GM06990 (cell line): Measurements from ENCODE around the gene CLDN3.
"Not testable (repeated sequence)": the region's sequence is repeated elsewhere in the genome, so short reads cannot be mapped to it uniquely, and the experiment has no call there.

Experiments used
- DNase-seq: peaks from one replicate; pipeline ENCODE4 v3.0.0-alpha.2; 2011; ENCODE audit not compliant: insufficient read length; ENCODE audit errors: extremely low read depth
- H3K27me3 ChIP-seq: replicated peaks from 2 replicates; pipeline ENCODE4 v1.6.0; 2011; ENCODE audit warnings: low read length; ENCODE audit not compliant: control insufficient read depth, insufficient read depth
- H3K36me3 ChIP-seq: 2 replicates; pipeline ENCODE4 v1.5.1; 2011; ENCODE audit warnings: low read length; ENCODE audit not compliant: control insufficient read depth, insufficient read depth
- H3K4me3 ChIP-seq: replicated peaks from 2 replicates; pipeline ENCODE4 v1.5.1; 2011; ENCODE audit warnings: low read depth, mild to moderate bottlenecking, control low read depth, low read length
- TF ChIP-seq, protein P1 (sequence below): IDR thresholded peaks from 2 replicates; pipeline ENCODE4 v1.5.1; 2011; ENCODE audit warnings: low read length, control low read depth, mild to moderate bottlenecking, inconsistent platforms; ENCODE audit not compliant: insufficient read depth, poor library complexity, severe bottlenecking

The CLDN3 gene

DNA sequence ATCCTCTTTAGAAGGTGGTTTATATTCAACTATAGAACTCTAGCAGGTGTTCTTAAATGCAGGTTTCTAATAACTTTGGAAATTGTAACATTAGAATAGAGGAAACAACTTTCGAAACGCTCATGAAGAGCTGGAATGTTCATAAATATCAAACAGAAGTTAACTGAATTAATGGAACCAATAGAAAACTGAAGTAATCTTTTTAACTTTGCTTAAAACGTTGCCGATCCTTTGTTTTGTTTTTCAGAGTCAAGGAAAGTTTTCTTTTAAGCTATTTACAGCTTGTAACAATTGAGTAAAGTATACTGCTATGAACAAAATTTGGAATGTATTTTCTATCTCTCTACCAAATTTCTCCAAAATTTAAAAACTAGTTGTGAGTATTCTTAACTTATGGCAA is 19.0 kb upstream of the CLDN3 start:
- Histone ChIP-seq H3K36me3 (no peaks in the 10 kb centered on the region), H3K27me3 (no peaks in the 10 kb centered on the region)
- DNase-seq = no peak

DNA sequence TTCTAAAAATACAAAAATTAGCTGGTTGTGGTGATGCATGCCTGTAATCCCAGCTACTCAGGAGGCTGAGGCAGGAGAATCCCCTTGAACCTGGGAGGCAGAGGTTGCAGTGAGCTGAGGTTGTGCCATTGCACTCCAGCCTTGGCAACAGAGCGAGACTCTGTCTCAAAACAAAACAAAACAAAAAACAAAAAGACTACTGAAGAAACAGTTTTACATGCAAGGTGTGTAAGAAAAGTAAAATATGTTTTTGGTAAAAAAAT is 17.6 kb upstream of the CLDN3 start:
- DNase-seq, H3K4me3 ChIP-seq, H3K27me3 ChIP-seq, H3K36me3 ChIP-seq: not testable (repeated sequence)

More for the DNA sequence above, 19.0 kb upstream of the CLDN3 start:
- TF ChIP-seq, protein P1, sequence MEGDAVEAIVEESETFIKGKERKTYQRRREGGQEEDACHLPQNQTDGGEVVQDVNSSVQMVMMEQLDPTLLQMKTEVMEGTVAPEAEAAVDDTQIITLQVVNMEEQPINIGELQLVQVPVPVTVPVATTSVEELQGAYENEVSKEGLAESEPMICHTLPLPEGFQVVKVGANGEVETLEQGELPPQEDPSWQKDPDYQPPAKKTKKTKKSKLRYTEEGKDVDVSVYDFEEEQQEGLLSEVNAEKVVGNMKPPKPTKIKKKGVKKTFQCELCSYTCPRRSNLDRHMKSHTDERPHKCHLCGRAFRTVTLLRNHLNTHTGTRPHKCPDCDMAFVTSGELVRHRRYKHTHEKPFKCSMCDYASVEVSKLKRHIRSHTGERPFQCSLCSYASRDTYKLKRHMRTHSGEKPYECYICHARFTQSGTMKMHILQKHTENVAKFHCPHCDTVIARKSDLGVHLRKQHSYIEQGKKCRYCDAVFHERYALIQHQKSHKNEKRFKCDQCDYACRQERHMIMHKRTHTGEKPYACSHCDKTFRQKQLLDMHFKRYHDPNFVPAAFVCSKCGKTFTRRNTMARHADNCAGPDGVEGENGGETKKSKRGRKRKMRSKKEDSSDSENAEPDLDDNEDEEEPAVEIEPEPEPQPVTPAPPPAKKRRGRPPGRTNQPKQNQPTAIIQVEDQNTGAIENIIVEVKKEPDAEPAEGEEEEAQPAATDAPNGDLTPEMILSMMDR = no peak
- H3K4me3 ChIP-seq = no peak overlapping the region

DNA sequence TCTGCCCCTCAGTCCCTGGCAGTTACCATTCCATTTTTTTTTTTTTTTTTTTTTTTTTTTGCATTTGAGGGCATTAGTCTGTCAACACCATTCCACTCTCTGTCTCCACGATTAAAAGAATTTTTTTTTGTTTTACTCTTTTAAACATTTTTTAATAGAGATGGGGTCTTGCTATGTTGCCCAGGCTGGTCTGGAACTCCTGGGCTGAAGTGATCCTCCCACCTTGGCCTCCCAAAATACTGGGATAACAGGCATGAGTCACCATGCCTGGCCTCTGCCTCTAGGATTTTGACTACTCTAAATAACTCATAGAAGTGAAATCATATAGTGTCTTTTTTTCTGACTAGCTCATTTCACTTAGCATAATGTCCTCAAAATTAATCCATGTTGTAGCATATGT is 16.5 kb upstream of the CLDN3 start:
- no peak for DNase-seq
- no peaks in the 10 kb centered on the region for H3K36me3 ChIP-seq

DNA sequence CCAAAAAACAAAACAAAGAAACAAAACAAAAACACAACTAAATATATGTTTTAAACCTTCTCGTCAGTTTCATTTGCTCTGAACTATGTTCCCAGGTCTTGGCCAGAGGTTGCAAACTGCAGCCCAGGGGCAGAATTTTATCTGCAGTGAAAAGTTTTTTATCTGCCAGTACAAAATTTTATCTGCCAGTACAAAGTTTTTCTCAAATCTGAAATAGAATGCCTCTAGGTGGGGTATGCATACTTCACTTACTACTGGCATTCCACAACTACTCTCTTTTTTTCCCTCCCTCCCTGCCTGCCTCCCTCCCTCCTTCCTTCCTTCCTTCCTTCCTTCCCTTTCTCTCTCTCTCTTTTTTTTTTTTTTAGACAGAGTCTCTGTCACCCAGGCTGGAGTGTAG is 9.4 kb upstream of the CLDN3 start:
- H3K36me3 ChIP-seq = no peaks in the 10 kb centered on the region
- H3K4me3 ChIP-seq = no peak overlapping the region
- DNase-seq = no peak
- TF ChIP-seq, protein P1 = no peak
- no peaks in the 10 kb centered on the region for H3K27me3 ChIP-seq

More for the DNA sequence above, 16.5 kb upstream of the CLDN3 start:
- Histone ChIP-seq H3K4me3 (no peak overlapping the region), H3K27me3 (no peaks in the 10 kb centered on the region)
- TF ChIP-seq, protein P1 = no peak

DNA sequence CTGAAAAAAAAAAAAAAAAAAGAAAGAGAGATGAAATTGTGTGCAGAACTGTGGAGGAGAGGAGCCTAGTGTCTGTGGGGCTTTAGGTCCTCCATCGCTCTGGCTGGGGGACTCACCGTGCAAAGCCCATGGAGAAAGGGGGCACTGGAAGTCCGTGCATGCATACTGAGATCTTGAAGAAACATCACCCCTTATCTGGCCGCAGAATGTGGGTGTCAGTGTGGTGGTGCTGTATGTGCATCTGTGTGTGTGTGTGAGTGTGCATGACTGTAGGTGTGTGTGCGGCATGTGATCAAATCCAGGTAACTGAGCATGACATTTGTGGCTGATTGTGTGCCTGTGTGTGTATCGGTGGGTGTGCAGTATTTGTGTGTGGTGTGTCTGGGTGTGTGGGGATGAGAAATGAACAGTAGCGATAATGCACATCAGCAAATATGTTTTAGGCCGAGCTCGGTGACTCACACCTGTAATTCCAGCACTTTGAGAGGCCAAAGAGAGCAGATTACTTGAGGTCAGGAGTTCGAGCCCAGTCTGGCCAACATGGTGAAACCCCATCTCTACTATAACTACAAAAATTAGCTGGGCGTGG is 8.8 kb upstream of the CLDN3 start:
- TF ChIP-seq, protein P1 = no peak
- DNase-seq = no peak
- H3K4me3 ChIP-seq = no peak overlapping the region
- no peaks in the 10 kb centered on the region for H3K27me3 ChIP-seq
- no peaks in the 10 kb centered on the region for H3K36me3 ChIP-seq

DNA sequence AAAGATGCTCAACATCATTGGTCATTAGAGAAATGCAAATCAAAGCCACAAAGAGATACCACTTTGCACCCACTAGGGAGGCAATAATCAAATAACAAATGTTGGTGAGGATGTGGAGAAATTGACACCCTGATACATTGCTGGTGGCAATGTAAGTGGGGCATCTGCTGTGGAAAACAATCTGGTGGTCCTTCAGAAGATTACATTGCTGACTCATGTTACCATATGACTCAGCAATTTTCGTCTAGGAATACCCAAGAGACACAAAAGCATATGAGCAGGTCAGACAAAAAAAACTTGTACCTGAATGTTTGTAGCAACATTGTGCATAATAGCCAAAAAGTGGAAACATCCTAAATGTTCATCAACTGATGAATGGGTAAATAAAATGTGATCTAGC is 4.9 kb upstream of the CLDN3 start:
- no peaks in the 10 kb centered on the region; the same call in 1 of the 2 replicates for H3K27me3 ChIP-seq
- no peak for DNase-seq
- TF ChIP-seq, protein P1 = no peak

More for the DNA sequence above, 4.9 kb upstream of the CLDN3 start:
- H3K36me3 ChIP-seq = no peaks in the 10 kb centered on the region
- no peak overlapping the region for H3K4me3 ChIP-seq
